Measurements from ENCODE around the gene CCNL2.

The CCNL2 gene

GRCh38 chr1:1354271-1355247 is 44.6 kb downstream of the CCNL2 start:
- peak; percentile 13 for DNase-seq

DNA sequence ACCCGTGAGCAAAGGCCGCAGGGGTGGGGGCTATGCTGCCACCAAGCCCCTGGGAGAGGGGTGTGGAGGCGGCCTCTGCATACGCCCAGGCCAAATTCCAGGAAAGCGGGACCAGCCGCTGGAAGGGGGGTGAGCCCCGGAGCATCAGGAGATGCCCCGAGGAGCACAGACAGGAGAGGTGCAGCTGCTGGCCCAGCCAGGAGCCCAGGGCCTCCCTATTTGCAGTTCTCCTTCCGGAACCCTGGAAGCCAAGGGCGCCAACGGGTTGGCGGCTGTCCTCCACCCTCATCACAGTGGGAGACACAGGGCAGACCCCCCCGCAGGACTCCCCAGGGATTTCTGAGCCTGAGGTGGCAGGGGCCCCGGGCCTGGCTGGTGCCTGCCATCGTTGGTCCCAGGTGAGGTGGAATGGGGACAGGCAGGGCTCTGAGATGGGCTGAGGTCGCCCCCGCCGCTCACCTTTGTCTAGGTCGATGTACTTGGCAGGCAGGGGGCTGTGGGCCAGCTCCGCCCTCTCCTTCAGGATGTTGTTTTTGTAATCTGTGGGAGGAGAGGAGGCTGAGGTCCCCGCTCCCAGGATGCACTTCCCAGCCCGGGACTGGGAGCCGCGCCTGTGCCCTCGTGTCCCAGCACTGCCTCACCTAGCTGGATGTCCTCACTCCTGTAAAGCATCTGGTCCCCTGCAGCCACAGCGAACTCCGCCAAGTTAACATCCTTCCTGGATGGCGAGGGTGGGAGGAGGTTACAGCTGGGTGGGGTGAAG is 45.6 kb downstream of the CCNL2 start:
- peak; percentile 19 for DNase-seq

GRCh38 chr1:1352786-1353388 is 46.2 kb downstream of the CCNL2 start:
- no peak for DNase-seq

- DNase-seq: no peak
These were observed 47.4 kb downstream of the CCNL2 start for GRCh38 chr1:1351511-1352427.

GRCh38 chr1:1349256-1350012 is 49.7 kb downstream of the CCNL2 start, which contains the start of gene DVL1:
TSS of gene DVL1 (minus strand) at chr1:1349418. CDS start at chr1:1349065, 353 bp downstream.
- DNase-seq: peak; percentile 57

GRCh38 chr1:1348420-1349255 is 50.5 kb downstream of the CCNL2 start:
- DNase-seq: peak; percentile 14

DNA sequence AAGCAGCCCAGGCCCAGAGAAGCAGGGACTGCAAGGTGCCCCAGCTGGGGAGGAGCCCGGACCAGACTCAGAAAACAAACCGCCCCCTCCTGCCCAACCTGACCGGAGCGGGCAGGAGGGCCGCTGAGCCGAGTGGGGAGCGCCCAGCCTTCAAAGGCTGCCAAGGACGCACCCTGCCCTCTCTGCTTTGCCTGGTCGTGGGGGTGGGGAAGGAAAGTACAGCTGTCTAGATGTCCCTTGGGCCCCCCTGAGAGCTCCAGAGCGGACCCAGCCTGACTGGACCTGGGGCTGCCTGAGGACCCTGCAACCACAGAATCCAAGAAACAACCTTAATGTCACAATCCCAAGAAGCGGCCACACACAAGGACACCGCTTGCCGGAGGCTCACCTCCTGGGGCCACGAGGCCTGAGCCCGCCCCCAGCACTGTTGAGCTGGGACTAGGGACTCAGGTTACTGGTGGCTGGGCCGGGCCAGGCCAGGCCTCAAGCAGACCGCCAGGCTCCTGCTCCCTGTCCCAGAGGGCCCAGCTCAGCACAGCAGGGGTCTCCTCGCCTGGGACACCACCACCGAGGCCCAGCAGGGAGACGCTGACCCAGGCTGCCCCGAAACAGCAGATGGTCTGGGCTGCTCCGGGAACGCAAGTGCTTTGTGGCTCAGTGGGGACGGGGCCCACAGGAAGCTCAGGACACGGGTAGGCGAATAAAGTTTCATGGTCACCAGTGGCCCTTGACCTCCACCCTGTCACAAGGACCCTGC is 51.3 kb downstream of the CCNL2 start:
- no peak for DNase-seq

- DNase-seq: no peak
These were observed 52.0 kb downstream of the CCNL2 start for GRCh38 chr1:1347026-1347595.

DNA sequence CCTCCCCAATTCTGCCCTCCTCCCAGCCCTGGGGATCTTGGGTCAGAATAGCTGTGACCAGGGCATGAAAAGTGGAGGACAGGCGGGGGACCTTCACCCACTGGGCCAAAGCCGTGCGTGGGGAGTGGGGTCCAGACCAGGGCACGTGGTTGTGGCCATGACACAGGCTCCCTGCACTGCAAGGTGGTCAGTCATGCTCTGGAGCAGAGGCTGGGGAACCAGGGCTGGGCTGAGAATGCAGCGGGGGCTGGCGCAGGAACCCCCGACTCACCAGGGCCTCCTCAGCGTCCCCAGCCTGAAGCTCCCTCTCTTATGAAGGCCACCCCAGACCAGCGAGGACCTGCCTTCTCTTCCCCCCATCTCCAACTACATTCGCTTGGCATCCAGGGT is 52.6 kb downstream of the CCNL2 start:
- no peak for DNase-seq

- DNase-seq: no peak
These were observed 53.2 kb downstream of the CCNL2 start for GRCh38 chr1:1345860-1346500.

DNA sequence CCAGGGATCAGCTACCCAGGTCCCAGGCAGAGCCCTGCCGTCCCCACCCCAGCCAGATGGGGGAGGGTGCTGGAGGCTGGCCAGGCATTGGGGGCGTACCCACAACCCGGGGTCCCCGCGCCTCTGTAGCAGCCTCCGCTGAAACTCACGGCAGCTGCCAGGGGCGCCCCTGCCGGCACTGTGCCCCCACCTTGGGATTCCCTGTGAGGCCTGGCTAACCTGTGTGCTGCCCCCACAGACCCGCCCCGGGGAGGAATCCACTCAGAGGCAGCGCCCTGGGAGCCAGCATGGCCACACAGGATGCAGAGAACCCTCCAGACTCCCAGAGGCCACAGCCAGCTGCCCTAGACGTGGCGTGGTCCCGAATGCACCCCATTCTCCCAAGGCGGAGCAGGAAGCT is 53.8 kb downstream of the CCNL2 start:
- no peak for DNase-seq

DNA sequence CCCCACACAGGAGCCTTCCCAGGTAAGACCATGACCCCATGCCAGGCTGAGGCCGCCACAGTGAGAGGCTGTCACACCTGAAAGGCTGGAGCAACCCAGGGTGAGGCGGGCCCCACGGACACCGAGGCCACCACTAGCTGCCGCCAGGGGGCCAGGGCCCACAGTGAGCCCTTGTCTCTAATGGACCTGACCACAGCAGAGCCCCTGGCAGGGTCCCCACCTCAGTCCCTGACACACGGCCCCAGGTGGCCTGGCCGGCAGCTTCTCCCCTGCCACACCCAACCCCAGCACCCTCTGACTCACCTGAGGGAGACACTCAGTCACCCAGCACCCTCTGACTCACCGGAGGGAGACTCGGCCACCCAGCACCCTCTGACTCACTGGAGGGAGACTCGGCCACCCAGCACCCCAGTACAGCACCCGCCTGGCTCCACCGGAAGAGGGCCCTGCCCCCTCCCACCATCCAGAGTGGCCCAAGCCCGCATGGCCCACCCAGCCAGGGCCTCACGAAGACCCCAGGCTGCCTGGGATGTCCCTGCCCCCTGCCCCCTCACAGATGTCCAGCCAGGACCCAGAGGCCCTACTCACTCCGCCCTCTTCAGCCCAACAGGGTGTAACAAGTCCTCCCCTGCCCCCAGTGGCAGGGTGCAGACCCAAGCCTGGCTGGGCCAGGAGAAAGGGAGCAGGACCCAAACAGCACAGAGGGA is 54.3 kb downstream of the CCNL2 start:
- DNase-seq: no peak

- no peak for DNase-seq
These were observed 55.2 kb downstream of the CCNL2 start for GRCh38 chr1:1343811-1344421.

GRCh38 chr1:1342584-1343115 is 56.5 kb downstream of the CCNL2 start:
- no peak for DNase-seq

GRCh38 chr1:1342061-1342562 is 57.0 kb downstream of the CCNL2 start:
- no peak for DNase-seq

DNA sequence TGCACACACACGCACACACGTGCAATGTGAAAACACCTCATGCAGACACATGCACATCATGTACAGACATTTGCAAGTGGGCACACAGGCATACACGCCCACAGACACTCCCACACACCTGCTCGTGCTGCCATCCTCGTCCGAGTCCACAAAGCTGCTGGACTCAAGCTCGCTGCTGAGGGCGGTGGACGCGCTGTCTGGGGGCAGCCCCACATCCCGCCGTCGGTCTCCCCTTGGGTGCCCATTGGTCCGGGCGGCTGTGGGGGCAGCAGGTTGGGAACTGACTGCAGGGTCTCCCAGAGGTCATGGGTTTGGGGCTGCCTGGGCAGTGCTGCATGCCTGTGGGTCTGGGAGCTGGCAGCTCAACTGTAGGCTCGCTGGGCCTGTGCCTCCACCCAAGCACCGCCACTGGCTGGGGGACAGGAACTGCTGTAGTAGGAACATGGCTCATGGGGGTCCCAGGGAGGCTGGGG is 57.5 kb downstream of the CCNL2 start:
- DNase-seq: no peak
